Skeletal muscle satellite cell (primary cell): ENCODE measurements around the gene ZNF33A.
"Not testable (repeated sequence)": the region's sequence is repeated elsewhere in the genome, so short reads cannot be mapped to it uniquely, and the experiment has no call there.

Experiments
- H3K27me3 ChIP-seq: 2 replicates; pipeline ENCODE4 v1.7.0; 2013; ENCODE audit warnings: low read length; ENCODE audit not compliant: control insufficient read depth, insufficient read depth
- H3K36me3 ChIP-seq: 2 replicates; pipeline ENCODE4 v1.7.0; 2013; ENCODE audit warnings: mild to moderate bottlenecking, control low read depth, low read length; ENCODE audit not compliant: insufficient read depth
- H3K4me1 ChIP-seq: 2 replicates; pipeline ENCODE4 v1.7.0; 2013; ENCODE audit warnings: low read length; ENCODE audit not compliant: control insufficient read depth, insufficient read depth
- H3K4me2 ChIP-seq: 2 replicates; pipeline ENCODE4 v1.7.0; 2013; ENCODE audit warnings: mild to moderate bottlenecking, low read length
- H3K4me3 ChIP-seq: 2 replicates; pipeline ENCODE4 v1.7.0; 2013; ENCODE audit warnings: low read length
- H3K9ac ChIP-seq: 2 replicates; pipeline ENCODE4 v1.7.0; 2013; ENCODE audit warnings: mild to moderate bottlenecking, low read depth, low read length, moderate library complexity
- H3K9me3 ChIP-seq: replicated peaks from 2 replicates; pipeline ENCODE4 v1.7.0; 2013; ENCODE audit warnings: mild to moderate bottlenecking, control low read depth, low read length

Gene ZNF33A

DNA sequence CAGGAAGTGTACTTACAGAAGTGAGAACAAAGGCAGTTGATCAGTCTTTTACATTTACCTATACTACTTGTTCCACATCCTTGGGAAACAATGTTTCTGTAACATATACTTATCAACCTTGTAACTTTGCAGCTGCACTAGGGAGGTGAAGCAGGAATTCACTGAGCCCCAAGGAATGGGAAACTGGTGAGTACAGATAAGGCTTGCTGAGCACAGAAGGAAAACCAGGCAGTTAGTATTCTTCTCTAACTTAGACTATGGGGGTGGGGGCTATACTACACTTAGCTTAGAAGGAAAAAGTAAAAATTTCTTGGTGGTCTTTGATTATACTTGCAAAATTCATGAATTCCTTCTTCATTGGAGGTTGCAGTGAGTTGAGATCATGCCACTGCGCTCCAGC is 6.9 kb upstream of the ZNF33A start:
- no peak overlapping the region for H3K4me3 ChIP-seq
- no peaks in the 10 kb centered on the region for H3K4me1 ChIP-seq
- no peaks in the 10 kb centered on the region for H3K27me3 ChIP-seq
- H3K36me3 ChIP-seq: no peaks in the 10 kb centered on the region
- no peak overlapping the region for H3K4me2 ChIP-seq
- H3K9ac ChIP-seq: no peak overlapping the region
- no peaks in the 10 kb centered on the region for H3K9me3 ChIP-seq

GRCh38 chr10:38007551-38007950 is 2.9 kb upstream of the ZNF33A start:
- Histone ChIP-seq H3K4me2 (no peak overlapping the region), H3K9ac (no peak overlapping the region), H3K27me3 (no peaks in the 10 kb centered on the region), H3K9me3 (no peaks in the 10 kb centered on the region), H3K4me1 (no peaks in the 10 kb centered on the region), H3K36me3 (no peaks in the 10 kb centered on the region), H3K4me3 (no peak overlapping the region)

DNA sequence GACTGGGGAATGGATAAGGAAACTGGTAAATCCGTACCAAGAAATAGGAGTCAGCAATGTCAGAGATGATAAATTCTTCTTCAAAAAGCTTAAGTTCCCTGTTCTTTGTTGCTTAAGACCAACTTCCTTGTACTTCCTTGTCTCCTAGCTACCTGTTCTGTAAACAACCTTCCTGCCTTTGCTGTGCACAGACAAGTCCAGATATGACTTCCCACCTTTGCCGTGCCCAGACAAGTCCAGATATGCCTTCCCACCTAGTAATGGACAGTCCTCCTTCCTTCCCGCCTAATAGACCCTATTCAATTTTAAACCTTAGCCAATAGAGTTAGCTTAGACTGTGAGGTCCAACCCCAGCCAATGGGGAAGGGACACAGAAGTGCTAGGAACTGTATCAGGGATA is 2.5 kb upstream of the ZNF33A start:
- H3K27me3 ChIP-seq: no peaks in the 10 kb centered on the region
- no peaks in the 10 kb centered on the region for H3K4me1 ChIP-seq
- no peaks in the 10 kb centered on the region for H3K36me3 ChIP-seq
- no peak overlapping the region for H3K9ac ChIP-seq
- no peak overlapping the region for H3K4me2 ChIP-seq
- no peak overlapping the region for H3K4me3 ChIP-seq
- no peaks in the 10 kb centered on the region for H3K9me3 ChIP-seq

DNA sequence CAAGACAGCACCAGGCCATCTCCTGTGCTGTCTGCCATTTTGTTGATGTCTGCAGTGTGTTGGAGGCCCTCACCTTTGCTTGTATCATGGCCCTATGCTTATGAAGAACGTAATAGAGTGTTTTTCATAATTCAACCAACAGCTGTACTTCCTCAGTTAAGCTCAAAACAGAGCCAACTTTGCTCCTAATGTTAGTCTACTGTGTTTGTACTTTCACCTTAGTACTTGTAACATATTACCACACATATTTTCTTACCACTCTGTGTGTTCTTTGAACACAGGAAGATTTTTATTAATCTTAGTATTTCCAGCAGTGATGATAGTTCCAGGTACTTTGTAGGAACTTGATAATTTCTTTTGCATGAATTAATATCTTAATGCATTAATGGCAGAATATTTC is 5.9 kb downstream of the ZNF33A start:
- H3K9ac ChIP-seq: no peak overlapping the region
- no peaks in the 10 kb centered on the region for H3K9me3 ChIP-seq
- peaks cover 32% of the 10 kb centered on the region for H3K36me3 ChIP-seq
- no peaks in the 10 kb centered on the region for H3K27me3 ChIP-seq
- no peaks in the 10 kb centered on the region for H3K4me1 ChIP-seq
- H3K4me3 ChIP-seq: no peak overlapping the region
- no peak overlapping the region for H3K4me2 ChIP-seq

GRCh38 chr10:38019124-38019523 is 8.6 kb downstream of the ZNF33A start:
- H3K4me1 ChIP-seq, H3K27me3 ChIP-seq, H3K9ac ChIP-seq, H3K4me3 ChIP-seq, H3K4me2 ChIP-seq, H3K9me3 ChIP-seq: not testable (repeated sequence)
- H3K36me3 ChIP-seq: peaks cover 39% of the 10 kb centered on the region

- H3K9me3 ChIP-seq: no peaks in the 10 kb centered on the region
- no peaks in the 10 kb centered on the region for H3K4me1 ChIP-seq
- H3K4me3 ChIP-seq: no peak overlapping the region
- no peaks in the 10 kb centered on the region for H3K27me3 ChIP-seq
- no peak overlapping the region for H3K4me2 ChIP-seq
- no peak overlapping the region for H3K9ac ChIP-seq
- peaks cover 31% of the 10 kb centered on the region for H3K36me3 ChIP-seq
These were observed 14.8 kb downstream of the ZNF33A start for GRCh38 chr10:38025283-38025682.

DNA sequence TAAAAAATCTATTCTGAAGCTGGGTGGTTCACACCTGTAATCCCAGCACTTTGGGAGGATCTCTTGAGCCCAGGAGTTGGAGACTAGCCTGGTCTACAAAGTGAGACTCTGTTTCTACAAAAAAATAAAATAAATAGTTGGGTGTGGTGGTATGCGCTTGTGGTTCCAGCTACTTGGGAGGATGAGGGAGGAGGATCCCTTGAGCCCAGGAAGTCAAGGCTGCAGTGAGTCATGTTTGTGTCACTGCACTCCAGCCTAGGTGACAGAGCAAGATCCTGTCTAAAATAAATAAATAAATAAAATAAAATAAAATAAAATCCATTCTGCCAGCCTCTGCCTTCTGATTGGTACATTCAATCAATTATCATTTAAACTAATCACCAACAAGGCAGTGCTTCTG is 17.5 kb downstream of the ZNF33A start:
- no peak overlapping the region for H3K9ac ChIP-seq
- no peak overlapping the region for H3K4me2 ChIP-seq
- no peaks in the 10 kb centered on the region for H3K9me3 ChIP-seq
- no peaks in the 10 kb centered on the region for H3K27me3 ChIP-seq
- peaks cover 2% of the 10 kb centered on the region for H3K4me1 ChIP-seq
- peaks cover 32% of the 10 kb centered on the region for H3K36me3 ChIP-seq
- H3K4me3 ChIP-seq: no peak overlapping the region

GRCh38 chr10:38032886-38033285 is 22.4 kb downstream of the ZNF33A start:
- peaks cover 18% of the 10 kb centered on the region for H3K36me3 ChIP-seq
- no peak overlapping the region for H3K4me2 ChIP-seq
- H3K9ac ChIP-seq: no peak overlapping the region
- H3K4me1 ChIP-seq: peaks cover 2% of the 10 kb centered on the region
- H3K4me3 ChIP-seq: no peak overlapping the region
- no peaks in the 10 kb centered on the region for H3K9me3 ChIP-seq
- H3K27me3 ChIP-seq: no peaks in the 10 kb centered on the region

GRCh38 chr10:38038107-38038931 is 27.8 kb downstream of the ZNF33A start:
- H3K9ac ChIP-seq: no peak overlapping the region
- H3K36me3 ChIP-seq: peaks cover 7% of the 10 kb centered on the region
- H3K9me3 ChIP-seq: no peaks in the 10 kb centered on the region
- no peaks in the 10 kb centered on the region for H3K4me1 ChIP-seq
- no peak overlapping the region for H3K4me2 ChIP-seq
- H3K4me3 ChIP-seq: no peak overlapping the region
- no peaks in the 10 kb centered on the region for H3K27me3 ChIP-seq

DNA sequence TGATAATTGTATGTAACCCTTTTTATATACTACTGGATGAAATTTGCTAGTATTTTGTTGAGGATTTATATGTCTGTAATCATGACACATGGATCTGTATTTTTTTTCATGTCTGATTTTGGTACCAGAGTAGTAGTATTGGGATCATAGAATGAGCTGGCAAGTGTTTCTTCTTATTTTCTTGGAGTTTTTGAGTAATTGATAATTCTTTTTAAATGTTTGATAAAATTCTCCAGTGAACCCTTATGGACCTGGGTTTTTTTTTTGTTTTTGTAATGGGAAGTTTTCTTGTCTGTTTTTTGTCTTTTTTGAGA is 28.4 kb downstream of the ZNF33A start:
- Histone ChIP-seq H3K36me3 (peaks cover 7% of the 10 kb centered on the region), H3K4me2 (no peak overlapping the region), H3K4me3 (no peak overlapping the region), H3K9ac (no peak overlapping the region), H3K27me3 (no peaks in the 10 kb centered on the region), H3K9me3 (no peaks in the 10 kb centered on the region), H3K4me1 (no peaks in the 10 kb centered on the region)

DNA sequence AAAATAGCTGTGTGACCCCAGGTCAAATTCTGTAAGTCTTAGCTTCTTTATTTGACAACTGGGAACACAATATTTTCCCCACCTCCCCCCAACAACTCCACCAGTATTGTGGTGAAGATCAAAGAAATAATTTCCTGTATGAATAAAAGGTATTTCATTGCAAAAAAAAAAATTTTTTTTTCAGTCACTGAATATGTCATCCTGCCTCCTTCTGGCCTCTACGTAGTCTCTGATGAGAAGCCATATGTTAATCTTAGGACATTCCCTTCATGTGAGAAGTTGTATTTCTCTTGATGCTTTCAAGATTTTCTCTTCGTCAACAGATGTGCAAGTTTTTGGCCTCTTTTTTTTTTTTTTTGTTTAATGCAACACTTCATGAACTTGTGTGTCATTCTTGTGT is 33.0 kb downstream of the ZNF33A start:
- no peak overlapping the region for H3K4me2 ChIP-seq
- no peaks in the 10 kb centered on the region for H3K4me1 ChIP-seq
- H3K27me3 ChIP-seq: no peaks in the 10 kb centered on the region
- H3K9me3 ChIP-seq: no peaks in the 10 kb centered on the region
- no peak overlapping the region for H3K9ac ChIP-seq
- no peak overlapping the region for H3K4me3 ChIP-seq
- H3K36me3 ChIP-seq: peaks cover 3% of the 10 kb centered on the region

DNA sequence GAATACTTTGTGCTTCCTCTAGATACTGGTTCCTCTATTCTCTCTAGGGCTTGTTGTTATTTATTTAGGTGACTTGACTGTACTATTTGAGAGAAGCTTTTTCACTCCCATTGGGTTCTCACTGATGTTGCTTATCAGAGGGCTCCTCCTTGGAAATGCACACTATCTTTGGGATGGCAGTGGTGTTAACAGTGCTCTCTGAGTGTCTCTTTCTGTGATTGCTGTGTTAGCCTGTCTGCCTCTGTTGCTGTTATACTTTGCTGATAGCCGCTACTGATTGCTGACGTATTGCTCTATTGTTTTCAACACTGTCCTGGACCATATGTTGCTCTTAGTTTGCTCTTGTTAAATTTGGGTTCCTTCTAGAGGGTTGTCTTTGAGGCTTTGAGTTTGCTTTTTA is 34.7 kb downstream of the ZNF33A start:
- H3K36me3 ChIP-seq: peaks cover 3% of the 10 kb centered on the region
- H3K9ac ChIP-seq: no peak overlapping the region
- H3K4me1 ChIP-seq: no peaks in the 10 kb centered on the region
- no peak overlapping the region for H3K4me2 ChIP-seq
- no peaks in the 10 kb centered on the region for H3K27me3 ChIP-seq
- H3K9me3 ChIP-seq: no peaks in the 10 kb centered on the region
- H3K4me3 ChIP-seq: no peak overlapping the region
